ENCODE data around the gene CDK6.

GRCh38 chr7:92797284-92797683 is 39.1 kb downstream of the CDK6 start:
- TF ChIP-seq POLR2AphosphoS5 (IDR thresholded peaks at IDR 0.05; ENCODE audit: low read depth, low read length) (no peak), CTCF (IDR thresholded peaks at IDR 0.05 in 2 of 3, conservative IDR thresholded peaks at IDR 0.05 in 1 of 3; ENCODE audit: borderline replicate concordance in 1 of 3, insufficient read depth in 1 of 3, low read depth in 2 of 3, low read length in 2 of 3) (no peak), POLR2A (IDR thresholded peaks at IDR 0.05; ENCODE audit: borderline replicate concordance, extremely low read depth, insufficient read depth, insufficient read length) (no peak), EGR1 (IDR thresholded peaks at IDR 0.05; ENCODE audit: low read depth) (no peak), ZBTB33 (IDR thresholded peaks at IDR 0.05; ENCODE audit: extremely low read depth, insufficient replicate concordance, low read length) (no peak), MAX (IDR thresholded peaks at IDR 0.05) (no peak), ZNF274 (IDR thresholded peaks at IDR 0.05; ENCODE audit: low read depth, low read length) (no peak), ELF1 (IDR thresholded peaks at IDR 0.05; ENCODE audit: borderline replicate concordance, low read depth) (no peak), FOSL1 (IDR thresholded peaks at IDR 0.05; ENCODE audit: low read depth) (no peak), SP1 (IDR thresholded peaks at IDR 0.05; ENCODE audit: low read depth) (no peak), REST (IDR thresholded peaks at IDR 0.05; ENCODE audit: low read depth) (no peak), SIN3A (IDR thresholded peaks at IDR 0.05; ENCODE audit: low read depth) (no peak), EZH2phosphoT487 (IDR thresholded peaks at IDR 0.05; ENCODE audit: borderline replicate concordance) (no peak), EZH2 (IDR thresholded peaks at IDR 0.05) (no peak)

All from HCT116 (cell line).